CD4-positive, CD25-positive, alpha-beta regulatory T cell (primary cell): ENCODE results near the gene VILL. TPM values are rescaled to one million over a fixed set of nuclear protein-coding genes. Genes with fewer than 3 reads are reported as not detected.
A peak's percentile ranks its signal among the peaks of the same experiment; 100 is the strongest.
"Not testable (repeated sequence)": the region's sequence is repeated elsewhere in the genome, so short reads cannot be mapped to it uniquely, and the experiment has no call there.

Experiments
- ATAC-seq, 2 donors: fragments of 150-1000 bp; cut with Tn5 transposase; one replicate each; pipeline ENCODE4 v1.10.0; 2021; ENCODE audit warnings: low read depth in 2 of 2, moderate number of reproducible peaks in 2 of 2, moderate library complexity in 1 of 2
- DNase-seq, 3 donors: peaks; one replicate each; pipeline versions ENCODE4 v3.0.0 to v3.0.0-alpha.2; 2012 to 2022; ENCODE audit warnings: mixed read lengths in 1 of 3
- H3K27ac ChIP-seq: one replicate; pipeline ENCODE4 v1.7.0; 2013; ENCODE audit warnings: mild to moderate bottlenecking, low read length; ENCODE audit not compliant: insufficient read depth, poor library complexity, severe bottlenecking
- H3K27me3 ChIP-seq: one replicate; pipeline ENCODE4 v1.7.0; 2013; ENCODE audit warnings: low read length; ENCODE audit not compliant: control insufficient read depth, insufficient read depth
- H3K36me3 ChIP-seq: one replicate; pipeline ENCODE4 v1.7.0; 2013; ENCODE audit warnings: mild to moderate bottlenecking, low read length, moderate library complexity; ENCODE audit not compliant: control insufficient read depth, insufficient read depth
- H3K4me1 ChIP-seq: 2 replicates; pipeline ENCODE4 v1.7.0; 2013; ENCODE audit warnings: mild to moderate bottlenecking, low read length; ENCODE audit not compliant: insufficient read depth, control insufficient read depth, poor library complexity, severe bottlenecking
- H3K4me3 ChIP-seq: one replicate; pipeline ENCODE4 v1.7.0; 2013; ENCODE audit warnings: low read depth, mild to moderate bottlenecking, low read length, moderate library complexity
- H3K9me3 ChIP-seq, 2 experiments: 1 replicate in 1 of 2; 2 replicates in 1 of 2; pipeline ENCODE4 v1.7.0; 2013; ENCODE audit warnings: low read length in 2 of 2, mild to moderate bottlenecking in 1 of 2, moderate library complexity in 1 of 2; ENCODE audit not compliant: control insufficient read depth in 2 of 2
- H3K27ac Mint-ChIP-seq, 3 donors: one replicate each; pipeline ENCODE4 v1.8.0; 2020 to 2022; ENCODE audit warnings: mild to moderate bottlenecking in 3 of 3, mixed read lengths in 3 of 3, moderate library complexity in 2 of 3
- H3K27me3 Mint-ChIP-seq: one replicate; pipeline ENCODE4 v1.8.0; 2022; ENCODE audit warnings: mild to moderate bottlenecking, mixed read lengths
- H3K36me3 Mint-ChIP-seq: one replicate; pipeline ENCODE4 v1.8.0; 2020; ENCODE audit warnings: mixed read lengths
- H3K4me1 Mint-ChIP-seq, 4 donors: one replicate each; pipeline ENCODE4 v1.8.0; 2020 to 2022; ENCODE audit warnings: mixed read lengths in 4 of 4, mild to moderate bottlenecking in 1 of 4
- H3K4me3 Mint-ChIP-seq, 4 donors: one replicate each; pipeline ENCODE4 v1.8.0; 2020 to 2022; ENCODE audit warnings: mild to moderate bottlenecking in 4 of 4, mixed read lengths in 4 of 4, moderate library complexity in 3 of 4
- H3K9me3 Mint-ChIP-seq, 7 donors: one replicate each; pipeline ENCODE4 v1.8.0; 2020 to 2022; ENCODE audit warnings: mixed read lengths in 7 of 7, mild to moderate bottlenecking in 3 of 7, moderate library complexity in 2 of 7
- polyA plus RNA-seq, 4 donors: library from polyadenylated mRNA; unstranded; fragments of 300-500 nt; fragmentation: Illumina TruSeq; gene quantifications; one replicate each; pipeline ENCODE4 v1.2.3, GENCODE V29; 2021
- total RNA-seq: library from RNA; stranded (reverse); gene quantifications from one replicate; pipeline ENCODE4 v1.2.3, GENCODE V29; 2022

Gene VILL
- total and polyA plus RNA-seq, 5 donors from 2014 or later: 9.0 to 24.0 (median 12.7) TPM

DNA sequence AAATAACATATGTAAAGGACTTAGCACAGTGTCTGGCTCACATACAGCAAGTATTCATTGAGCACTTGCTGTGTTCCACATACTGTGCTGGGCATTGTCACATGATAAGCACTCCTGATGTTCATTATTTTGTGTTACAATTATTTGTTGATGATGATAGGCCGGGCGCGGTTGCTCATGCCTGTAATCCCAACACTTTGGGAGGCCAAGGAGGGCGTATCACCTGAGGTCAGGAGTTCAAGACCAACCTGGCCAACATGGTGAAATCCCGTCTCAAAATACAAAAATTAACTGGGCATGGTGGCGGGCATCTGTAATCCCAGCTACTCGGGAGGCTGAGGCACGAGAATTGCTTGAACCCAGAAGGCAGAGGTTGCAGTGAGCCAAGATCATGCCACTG is 18.5 kb upstream of the VILL start:
- not testable (repeated sequence) for H3K27ac Mint-ChIP-seq, H3K4me3 Mint-ChIP-seq, H3K9me3 ChIP-seq, H3K27me3 Mint-ChIP-seq, H3K4me1 Mint-ChIP-seq, H3K27ac ChIP-seq, H3K27me3 ChIP-seq, DNase-seq, H3K36me3 Mint-ChIP-seq, H3K36me3 ChIP-seq, H3K4me1 ChIP-seq, ATAC-seq, H3K4me3 ChIP-seq, H3K9me3 Mint-ChIP-seq

GRCh38 chr3:37973246-37974054 is 17.1 kb upstream of the VILL start:
- Histone ChIP-seq H3K4me1 (no peaks in the 10 kb centered on the region), H3K27ac (no peak overlapping the region), H3K36me3 (no peaks in the 10 kb centered on the region), H3K4me3 (no peak overlapping the region), H3K9me3 (no peaks in the 10 kb centered on the region), H3K27me3 (peaks cover 2% of the 10 kb centered on the region)
- H3K4me3 Mint-ChIP-seq: no peak overlapping the region
- no peak for DNase-seq
- peak overlapping the region in 1 of 3 donors; percentile 59 for H3K27ac Mint-ChIP-seq
- peaks cover 0 to 4% (median 3%) of the 10 kb centered on the region in 4 donors for H3K4me1 Mint-ChIP-seq
- no peak for ATAC-seq
- peaks cover 0 to 1% (median 0%) of the 10 kb centered on the region in 7 donors for H3K9me3 Mint-ChIP-seq
- peaks cover 4% of the 10 kb centered on the region for H3K27me3 Mint-ChIP-seq
- H3K36me3 Mint-ChIP-seq: no peaks in the 10 kb centered on the region

GRCh38 chr3:37974121-37975083 is 16.2 kb upstream of the VILL start:
- Histone ChIP-seq H3K36me3 (no peaks in the 10 kb centered on the region), H3K27ac (no peak overlapping the region), H3K27me3 (peaks cover 3% of the 10 kb centered on the region), H3K9me3 (no peaks in the 10 kb centered on the region), H3K4me3 (no peak overlapping the region), H3K4me1 (no peaks in the 10 kb centered on the region)
- peaks cover 0 to 1% (median 0%) of the 10 kb centered on the region in 7 donors for H3K9me3 Mint-ChIP-seq
- H3K4me3 Mint-ChIP-seq: no peak overlapping the region
- H3K27me3 Mint-ChIP-seq: peaks cover 6% of the 10 kb centered on the region
- no peak overlapping the region for H3K27ac Mint-ChIP-seq
- ATAC-seq (peak; percentile 88 to 90), DNase-seq (peak; percentile 53 to 76 (median 70))
- H3K4me1 Mint-ChIP-seq: peaks cover 0 to 4% (median 3%) of the 10 kb centered on the region in 4 donors
- no peaks in the 10 kb centered on the region for H3K36me3 Mint-ChIP-seq

DNA sequence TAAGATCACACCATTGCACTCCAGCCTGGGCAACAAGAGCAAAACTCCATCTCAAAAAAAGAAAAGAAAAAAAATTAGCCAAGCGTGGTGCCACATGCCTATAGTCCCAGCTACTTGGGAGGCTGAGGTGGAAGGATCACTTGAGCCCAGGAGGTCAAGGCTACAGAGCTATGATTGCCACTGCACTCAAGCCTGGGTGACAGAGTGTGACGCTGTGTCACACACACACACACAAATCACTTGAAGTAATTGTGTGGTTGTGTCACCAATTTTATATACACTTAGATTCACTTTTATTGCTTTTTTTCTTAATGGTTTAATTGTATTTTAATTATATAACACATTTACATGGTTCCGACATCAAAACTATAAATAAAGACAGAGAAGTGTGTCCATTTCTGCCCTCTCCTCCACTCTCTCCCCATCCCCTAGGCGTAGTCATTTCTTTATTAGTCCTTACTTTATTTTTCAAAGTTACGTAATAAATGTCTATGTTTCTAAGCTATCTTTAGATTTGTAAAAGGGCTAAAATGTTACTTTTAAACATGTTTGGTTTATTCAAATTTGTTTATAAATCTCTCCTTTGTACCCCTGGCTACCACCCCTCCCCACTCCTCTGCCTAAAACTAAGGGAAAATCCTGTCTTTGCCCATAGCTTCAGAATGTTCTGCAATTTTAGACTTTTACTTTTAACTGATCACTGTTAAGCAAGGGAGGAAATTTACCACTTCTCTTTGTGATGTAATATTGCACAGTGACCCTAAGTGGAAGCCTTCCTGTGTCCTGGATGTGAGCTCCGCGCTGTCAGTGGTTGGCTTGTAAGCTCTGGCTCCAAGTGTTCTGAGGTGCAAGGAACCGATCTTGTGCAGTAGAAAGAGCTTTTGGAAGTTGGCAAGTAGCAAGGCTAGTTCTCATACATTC is 10.8 kb upstream of the VILL start:
- H3K36me3 Mint-ChIP-seq: no peaks in the 10 kb centered on the region
- Histone ChIP-seq H3K9me3 (no peaks in the 10 kb centered on the region), H3K4me1 (no peaks in the 10 kb centered on the region), H3K4me3 (no peak overlapping the region), H3K27ac (no peak overlapping the region), H3K36me3 (no peaks in the 10 kb centered on the region), H3K27me3 (peaks cover 3% of the 10 kb centered on the region)
- DNase-seq (no peak), ATAC-seq (no peak)
- H3K27ac Mint-ChIP-seq: no peak overlapping the region
- peaks cover 20% of the 10 kb centered on the region for H3K27me3 Mint-ChIP-seq
- H3K4me1 Mint-ChIP-seq: peaks cover 0 to 3% (median 1%) of the 10 kb centered on the region in 4 donors
- no peak overlapping the region for H3K4me3 Mint-ChIP-seq
- no peaks in the 10 kb centered on the region for H3K9me3 Mint-ChIP-seq

DNA sequence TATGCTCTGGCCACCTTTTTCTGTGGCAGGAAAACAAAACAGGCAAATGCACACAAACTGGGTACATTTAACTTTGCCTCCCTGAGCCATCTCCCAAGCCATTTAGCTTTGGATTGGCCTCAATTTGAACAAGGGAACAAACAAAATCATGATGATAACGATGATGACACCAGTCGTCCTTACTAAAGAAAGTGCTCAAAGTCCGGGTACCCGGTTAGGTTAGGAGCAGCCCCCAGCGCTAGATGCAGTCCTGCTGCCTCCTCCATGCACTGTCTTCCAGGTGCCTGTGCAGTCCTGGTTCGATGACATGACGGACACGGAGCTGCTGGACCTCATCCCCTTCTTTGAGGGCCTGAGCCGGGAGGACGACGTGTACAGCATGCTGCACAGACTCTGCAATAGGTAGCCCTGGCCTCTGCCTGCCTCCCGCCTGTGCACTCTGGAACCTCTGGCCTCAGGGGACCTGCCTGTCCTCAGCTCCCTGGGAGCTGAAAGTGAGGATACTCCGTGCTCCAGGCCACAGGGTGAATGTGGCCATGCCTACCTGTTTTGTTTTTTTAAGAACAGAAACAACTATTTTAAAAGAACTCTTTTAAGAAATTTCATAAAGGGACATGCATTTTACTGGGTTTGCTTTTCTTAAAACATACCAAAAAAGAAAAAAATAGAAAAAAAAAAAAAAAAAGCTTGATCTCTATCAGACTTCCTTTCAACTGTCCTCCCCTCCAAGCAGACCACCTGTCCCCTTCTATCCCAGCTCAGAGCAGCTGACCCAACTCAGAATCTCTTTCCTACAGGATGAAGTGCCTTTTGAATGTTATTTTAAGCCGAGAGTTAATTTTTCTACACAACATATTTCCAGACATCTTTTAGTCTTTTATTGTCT is 9.9 kb upstream of the VILL start:
- peaks cover 18% of the 10 kb centered on the region for H3K27me3 Mint-ChIP-seq
- Histone ChIP-seq H3K27me3 (peaks cover 3% of the 10 kb centered on the region), H3K9me3 (no peaks in the 10 kb centered on the region), H3K27ac (no peak overlapping the region), H3K4me1 (no peaks in the 10 kb centered on the region), H3K4me3 (no peak overlapping the region), H3K36me3 (no peaks in the 10 kb centered on the region)
- no peaks in the 10 kb centered on the region for H3K9me3 Mint-ChIP-seq
- ATAC-seq (no peak), DNase-seq (no peak)
- peaks cover 0 to 2% (median 0%) of the 10 kb centered on the region in 4 donors for H3K4me1 Mint-ChIP-seq
- H3K27ac Mint-ChIP-seq: no peak overlapping the region
- no peak overlapping the region for H3K4me3 Mint-ChIP-seq
- H3K36me3 Mint-ChIP-seq: no peaks in the 10 kb centered on the region

- DNase-seq: no peak
- Histone ChIP-seq H3K4me3 (no peak overlapping the region), H3K36me3 (no peaks in the 10 kb centered on the region), H3K9me3 (no peaks in the 10 kb centered on the region), H3K4me1 (no peaks in the 10 kb centered on the region), H3K27me3 (peaks cover 3% of the 10 kb centered on the region), H3K27ac (no peak overlapping the region)
- H3K36me3 Mint-ChIP-seq: no peaks in the 10 kb centered on the region
- H3K4me1 Mint-ChIP-seq: peaks cover 0 to 2% (median 0%) of the 10 kb centered on the region in 4 donors
- no peak overlapping the region for H3K4me3 Mint-ChIP-seq
- peaks cover 18% of the 10 kb centered on the region for H3K27me3 Mint-ChIP-seq
- H3K9me3 Mint-ChIP-seq: no peaks in the 10 kb centered on the region
- no peak for ATAC-seq
- no peak overlapping the region for H3K27ac Mint-ChIP-seq
These were observed 9.3 kb upstream of the VILL start for GRCh38 chr3:37981348-37981664.
